GM21515 (cell line): Measurements from ENCODE around the gene PLCE1.

Source experiments
- ATAC-seq: cut with Tn5 transposase; IDR thresholded peaks from one replicate; pipeline ENCODE4 v1.9.1; 2021; ENCODE audit not compliant: unreplicated experiment

Gene PLCE1

DNA sequence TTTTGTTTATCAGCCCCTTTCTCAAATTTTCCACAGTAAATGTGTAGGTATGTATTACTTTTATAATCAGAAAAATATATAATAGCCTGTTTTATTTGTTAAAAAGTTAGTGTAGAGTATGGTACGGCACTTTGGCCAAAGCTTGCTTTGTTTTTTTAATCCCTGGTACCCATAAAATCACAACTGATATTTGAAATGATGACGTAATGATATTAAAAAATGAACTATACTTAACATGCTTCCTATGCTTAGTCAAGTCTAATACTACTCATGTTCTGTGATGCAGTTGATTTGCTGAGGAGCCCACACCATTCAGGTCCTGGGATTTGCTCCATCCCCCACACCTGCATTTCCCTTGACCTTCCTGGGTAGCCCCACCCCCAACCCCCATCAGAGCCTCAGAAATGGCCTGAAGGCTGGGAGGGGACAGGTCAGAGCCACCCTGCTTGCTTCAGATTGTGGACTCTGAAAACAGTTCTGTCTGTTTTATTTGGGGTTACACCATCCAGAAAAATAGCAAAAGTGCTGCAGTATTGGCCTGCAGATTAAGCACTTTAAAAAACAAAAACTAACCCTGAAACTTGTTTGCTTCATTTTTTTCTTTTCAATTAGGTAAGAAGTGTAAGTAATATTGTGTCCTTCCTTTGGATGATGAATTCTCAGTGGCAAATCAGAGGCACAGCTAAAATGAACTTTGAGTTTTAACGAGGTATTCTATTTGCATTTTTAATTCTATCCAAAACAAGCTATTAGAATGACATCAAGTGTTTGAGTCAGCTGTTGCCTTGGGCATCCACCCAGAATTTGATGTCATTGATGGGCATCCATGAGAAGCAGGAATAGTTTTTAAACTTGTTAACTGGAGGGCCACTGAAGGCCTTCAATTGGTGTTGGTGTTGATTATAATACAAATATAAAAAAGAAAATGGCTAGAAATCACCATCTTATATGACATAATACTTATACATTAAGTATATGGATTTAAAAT lies 23.3 kb downstream of the PLCE1 start:
- ATAC-seq = no peak

DNA sequence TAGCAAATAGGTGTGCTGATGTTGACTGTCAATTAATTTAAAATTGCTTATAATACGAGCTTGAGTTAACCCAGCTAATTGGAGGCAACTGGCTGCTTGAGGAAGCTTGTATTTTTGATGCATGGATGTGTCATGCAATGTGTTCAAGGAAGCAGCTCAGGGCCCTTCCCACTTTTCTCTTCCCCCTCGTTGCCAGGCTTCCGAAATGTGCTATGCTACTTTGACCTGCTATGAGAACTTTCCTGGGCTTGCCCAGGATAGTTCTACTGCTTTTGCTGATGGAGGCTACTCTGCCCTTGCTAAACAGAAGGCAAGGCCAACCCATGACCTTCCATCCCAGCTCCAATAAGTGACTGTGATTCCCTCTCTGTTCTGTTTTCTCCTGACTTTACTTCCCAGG lies 24.4 kb downstream of the PLCE1 start:
- ATAC-seq = no peak

DNA sequence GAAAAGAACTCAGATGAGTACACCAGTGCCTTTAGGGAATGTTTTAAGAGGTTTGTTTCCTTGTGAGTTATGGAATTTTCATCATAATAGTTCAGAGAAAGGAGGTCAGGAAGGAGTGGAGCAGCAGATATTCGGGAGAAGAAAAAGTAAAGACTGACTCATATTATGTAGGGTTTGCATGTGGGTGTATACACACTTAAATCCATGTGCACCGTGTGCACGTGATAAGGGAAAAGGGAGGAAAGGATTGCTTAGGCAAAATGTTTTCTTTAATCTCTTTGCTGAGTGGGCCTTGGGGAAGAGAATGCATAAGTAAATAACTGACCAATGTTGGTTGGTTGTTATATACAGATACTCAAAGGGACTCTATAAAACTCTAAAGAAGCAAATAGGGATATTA lies 30.2 kb downstream of the PLCE1 start:
- no peak for ATAC-seq

DNA sequence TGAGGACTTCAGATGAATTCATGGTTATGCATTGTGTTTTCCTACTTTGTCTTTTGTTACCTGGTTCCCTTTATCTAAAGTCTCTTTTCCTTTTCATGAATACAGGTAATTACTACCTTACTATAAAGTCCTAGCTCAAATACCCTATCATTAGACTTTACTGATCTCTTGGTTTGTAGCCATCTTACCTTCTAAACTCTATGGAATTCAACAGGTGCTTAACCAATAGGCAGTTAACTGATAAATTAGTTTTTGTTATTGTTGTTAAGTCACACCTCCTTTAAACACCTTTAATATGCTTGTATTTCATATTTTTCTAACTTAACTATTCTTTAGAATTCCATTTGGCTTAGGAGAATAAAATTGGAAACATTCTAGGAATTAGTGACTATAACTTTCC lies 30.7 kb downstream of the PLCE1 start:
- ATAC-seq = no peak

DNA sequence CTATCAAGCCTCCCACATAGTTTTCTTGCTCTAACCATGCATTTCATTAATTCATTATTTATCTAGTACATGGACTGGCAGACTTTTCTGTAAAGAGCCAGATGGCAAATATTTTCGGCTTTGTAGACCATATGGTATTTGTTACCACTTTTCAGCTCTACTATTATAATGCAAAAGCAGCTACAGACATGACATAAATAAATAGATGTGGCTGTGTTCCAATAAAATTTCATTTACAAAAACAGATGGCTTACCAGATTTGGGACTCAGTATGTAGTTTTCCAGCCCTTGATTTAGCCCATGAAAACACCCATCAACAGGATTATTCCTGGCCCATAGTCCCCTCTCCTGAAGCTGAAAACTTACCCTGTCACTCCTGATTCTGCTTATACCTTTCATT lies 32.1 kb downstream of the PLCE1 start:
- no peak for ATAC-seq

DNA sequence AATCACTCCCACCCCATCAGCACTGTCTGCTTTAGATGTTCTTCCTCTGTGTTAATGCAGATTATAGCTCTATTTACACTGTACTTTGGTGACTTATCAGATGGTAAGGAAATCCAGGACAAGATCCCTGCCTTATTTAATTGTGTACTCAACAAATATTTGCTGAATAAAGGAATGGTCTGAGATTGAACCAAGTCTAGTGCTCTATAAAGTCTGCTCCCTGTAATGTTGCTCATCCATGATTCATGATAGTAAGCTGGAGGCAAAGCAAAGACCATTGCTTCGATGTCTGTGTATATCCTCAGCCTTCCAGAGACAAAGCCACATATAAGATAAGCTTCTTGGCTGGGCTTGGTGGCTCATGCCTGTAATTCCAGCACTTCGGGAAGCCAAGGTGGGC lies 33.5 kb downstream of the PLCE1 start:
- no peak for ATAC-seq

DNA sequence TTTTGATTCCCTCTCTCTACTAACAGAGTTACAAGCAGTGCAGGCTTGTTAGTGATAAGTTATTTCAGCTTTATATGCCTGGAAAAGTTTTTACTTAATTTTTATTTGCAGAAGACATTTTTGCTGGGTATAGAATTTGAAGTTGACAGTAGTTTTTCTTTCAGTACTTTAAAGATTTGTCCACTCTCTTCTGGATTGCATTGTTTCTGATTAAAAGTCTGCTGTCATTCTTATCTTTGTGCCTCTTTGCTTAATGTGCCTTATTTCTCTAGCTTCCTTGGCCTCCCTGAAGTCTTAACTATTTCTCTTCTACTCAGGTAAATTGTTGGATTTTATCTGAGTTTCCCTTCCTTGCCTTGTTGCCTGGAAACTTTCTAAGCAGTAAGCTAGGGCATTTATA lies 36.2 kb downstream of the PLCE1 start:
- ATAC-seq = no peak

DNA sequence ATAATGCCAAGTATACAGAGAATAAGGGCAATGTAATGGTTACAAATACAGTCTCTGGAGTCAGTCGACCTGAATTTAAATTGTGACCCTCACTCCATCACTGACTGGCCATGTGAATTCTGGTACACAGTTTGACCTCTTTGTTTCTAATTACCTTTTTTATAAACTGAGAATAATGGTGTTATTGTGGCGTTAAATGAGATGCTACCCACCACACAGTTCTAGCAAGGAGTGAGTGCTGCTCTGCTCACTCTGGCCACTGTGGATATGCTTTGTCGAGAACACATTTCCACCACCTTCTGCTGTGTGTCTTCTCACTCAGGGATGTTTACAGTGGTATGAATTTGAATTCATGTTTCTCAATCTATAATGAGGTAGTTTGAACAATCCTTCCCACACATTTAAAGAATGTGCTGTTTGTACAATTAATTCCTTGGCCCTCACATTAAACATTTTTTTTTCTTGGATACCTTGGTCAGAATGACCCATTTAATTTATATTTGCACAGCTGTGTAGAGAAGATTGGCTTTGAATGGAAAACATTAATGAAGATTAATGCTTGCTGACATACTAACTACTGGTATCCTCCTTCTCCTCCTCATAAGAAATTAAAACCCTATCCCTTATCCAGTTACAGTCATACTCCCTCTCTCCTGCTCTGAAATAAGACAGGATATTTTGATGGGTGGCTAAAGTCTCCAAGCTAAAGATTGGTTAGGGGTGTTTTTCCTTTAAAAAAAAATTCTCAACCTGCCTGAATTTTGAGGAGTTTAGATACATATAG lies 42.4 kb downstream of the PLCE1 start:
- no peak for ATAC-seq

DNA sequence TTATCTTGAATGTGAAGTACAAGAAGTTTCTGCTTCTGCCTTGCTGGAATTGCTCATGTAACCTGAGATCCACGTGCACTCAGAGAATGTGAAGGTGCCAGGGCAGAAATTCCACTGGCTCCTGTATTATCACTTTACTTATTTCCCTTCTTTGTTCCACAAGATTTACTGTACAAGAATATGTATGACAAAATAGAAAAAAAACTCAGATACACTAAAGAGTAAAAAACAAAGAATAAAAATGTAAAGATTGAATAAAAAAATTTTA lies 43.0 kb downstream of the PLCE1 start:
- no peak for ATAC-seq

DNA sequence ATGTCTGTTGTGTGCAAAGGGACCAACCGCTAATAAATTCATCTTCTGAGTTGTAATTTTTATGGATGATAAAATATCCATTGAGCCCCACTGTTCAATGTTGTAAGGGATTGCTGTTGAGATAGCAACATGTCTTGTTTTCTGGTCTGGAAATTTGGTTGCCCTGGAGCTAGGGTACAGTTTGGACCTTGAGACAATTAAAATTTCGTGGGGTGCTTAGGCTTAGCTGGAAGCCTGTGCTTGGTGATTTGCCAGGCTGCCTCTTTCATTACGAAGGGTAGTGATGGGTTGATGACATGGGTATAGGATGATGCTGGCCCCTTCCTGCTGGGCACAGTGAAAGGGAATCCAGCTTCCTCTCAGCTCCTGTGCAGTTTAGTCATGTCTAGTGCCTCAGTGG lies 43.6 kb downstream of the PLCE1 start:
- ATAC-seq = no peak

DNA sequence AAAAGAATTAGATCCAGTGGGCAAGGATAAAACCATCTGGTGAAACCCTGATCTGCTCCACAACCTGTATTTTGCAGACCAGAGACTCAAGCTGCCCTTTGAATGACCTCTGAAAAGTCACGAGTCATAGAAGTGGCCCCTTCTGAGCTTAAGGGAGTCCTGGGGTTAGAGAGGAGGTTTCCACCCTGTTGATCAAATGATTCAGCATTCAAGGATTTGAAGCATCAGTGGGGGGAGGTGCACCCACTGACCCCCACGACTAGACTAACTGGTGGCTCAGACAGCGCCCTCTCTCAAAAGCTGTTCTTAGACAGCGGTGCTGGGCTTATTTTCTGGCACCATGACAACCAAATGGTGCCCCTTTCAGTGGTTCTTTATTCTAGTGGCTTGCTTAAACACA lies 44.3 kb downstream of the PLCE1 start:
- ATAC-seq = no peak

DNA sequence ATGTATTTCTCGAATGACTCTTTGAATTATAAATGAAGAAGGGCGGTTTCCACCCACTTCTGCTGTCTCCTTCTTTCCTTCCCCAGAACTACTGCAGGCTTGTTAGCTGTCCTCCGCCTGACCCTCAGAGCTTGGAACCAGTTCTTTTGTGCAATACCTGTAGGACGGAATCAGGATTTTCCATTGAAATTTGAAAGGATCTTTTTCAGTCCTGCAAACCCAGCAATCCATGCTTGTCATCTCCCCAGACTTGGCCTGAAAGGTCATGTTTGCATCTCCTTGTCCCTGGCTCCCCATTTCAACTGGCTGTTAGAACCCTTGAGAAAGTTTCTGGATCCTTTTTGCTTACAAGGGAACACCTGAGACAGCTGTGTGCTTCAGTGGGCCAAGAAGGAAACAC lies 47.5 kb downstream of the PLCE1 start:
- no peak for ATAC-seq

DNA sequence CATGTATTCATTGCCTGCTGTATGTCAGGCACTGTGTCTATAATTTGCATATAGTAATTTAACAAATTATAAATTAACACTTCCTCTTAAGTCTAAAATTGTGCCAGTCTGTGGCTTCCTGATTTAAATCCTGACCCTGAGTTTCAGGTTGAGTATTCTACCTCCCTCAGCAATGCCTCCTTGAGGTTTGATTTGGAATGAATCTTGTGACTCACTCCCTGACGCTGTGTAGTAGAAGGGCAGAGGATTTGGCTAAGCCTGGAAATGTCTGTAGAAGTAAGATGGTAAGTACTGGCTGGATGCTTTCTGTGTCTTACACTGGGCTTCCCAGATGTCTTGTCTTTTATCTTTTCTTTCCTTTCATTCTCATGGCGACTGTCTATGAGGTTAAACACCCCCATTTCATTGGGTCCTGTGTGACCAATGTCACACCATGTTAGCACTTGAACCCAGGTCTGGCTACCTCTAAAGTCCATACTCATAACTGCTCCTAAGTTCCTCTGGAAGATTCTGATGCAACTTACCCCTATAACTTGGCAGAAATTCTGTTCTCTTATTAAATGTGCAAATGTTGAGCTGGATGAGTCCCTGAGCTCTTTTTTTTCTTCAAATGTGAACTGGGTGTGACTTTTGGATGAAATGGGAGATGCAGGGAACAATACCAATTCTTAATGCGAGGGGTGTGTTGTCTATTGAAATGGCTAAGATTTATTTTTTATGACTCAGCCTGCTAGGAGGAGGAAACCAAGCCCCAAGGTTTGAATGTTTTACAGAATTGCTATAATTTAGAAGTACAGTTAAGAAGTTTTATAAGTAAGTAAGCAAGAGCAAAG lies 48.5 kb downstream of the PLCE1 start:
- ATAC-seq = no peak

DNA sequence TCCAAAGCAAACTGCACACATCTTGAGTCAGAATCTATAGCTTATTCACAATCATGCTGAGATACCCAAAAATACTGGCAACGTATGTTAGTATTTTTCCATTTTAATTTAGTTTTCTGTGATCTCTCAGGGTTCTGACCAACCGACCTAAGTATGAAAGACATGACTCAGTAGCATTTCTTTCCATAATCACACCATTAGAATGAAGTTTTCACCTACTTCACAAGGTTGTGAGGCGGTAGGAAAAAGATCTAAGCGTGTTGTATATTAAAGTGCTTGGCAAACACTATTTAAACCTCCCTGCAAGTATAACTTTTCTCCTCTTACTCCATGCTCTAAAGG lies 49.1 kb downstream of the PLCE1 start:
- ATAC-seq = no peak
